Activated CD8-positive, alpha-beta memory T cell treated with anti-CD3 and anti-CD28 coated beads, Interleukin-2, amount 50 U/mL, for 1 hour (primary cell): ENCODE data around the gene LHFPL6.
"Not testable (repeated sequence)": the region's sequence is repeated elsewhere in the genome, so short reads cannot be mapped to it uniquely, and the experiment has no call there.

Experiments
- DNase-seq: peaks from one replicate; pipeline ENCODE4 v3.0.0-alpha.2; 2020; ENCODE audit errors: extremely low read depth

Gene LHFPL6

DNA sequence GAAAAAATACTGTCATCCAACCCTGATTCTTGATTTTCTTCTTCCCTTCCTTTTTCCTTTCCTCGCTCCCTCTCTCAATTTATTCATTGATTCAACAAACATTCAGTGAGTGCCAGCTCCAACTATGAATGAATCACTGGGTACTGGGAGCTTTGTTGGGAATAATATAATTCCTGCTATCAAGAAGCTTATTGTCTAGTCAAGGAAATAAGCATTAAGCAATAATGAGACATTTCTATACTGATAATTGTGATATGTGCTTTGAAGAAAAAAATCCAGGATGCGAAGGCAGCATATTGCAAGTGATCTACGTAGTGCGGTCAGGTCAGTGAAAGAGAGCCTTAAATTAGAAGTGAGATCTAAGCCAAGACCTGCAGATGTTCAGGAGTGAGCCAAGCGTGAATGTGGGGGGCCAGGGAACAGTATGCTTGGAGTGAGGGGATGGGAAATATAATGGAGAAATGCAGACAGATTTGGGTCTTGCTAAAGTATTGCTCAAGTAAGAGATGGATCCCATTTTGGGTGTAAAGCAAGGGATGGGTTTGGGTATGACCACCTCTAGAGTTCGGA is 253.5 kb downstream of the LHFPL6 start:
- no peak for DNase-seq

DNA sequence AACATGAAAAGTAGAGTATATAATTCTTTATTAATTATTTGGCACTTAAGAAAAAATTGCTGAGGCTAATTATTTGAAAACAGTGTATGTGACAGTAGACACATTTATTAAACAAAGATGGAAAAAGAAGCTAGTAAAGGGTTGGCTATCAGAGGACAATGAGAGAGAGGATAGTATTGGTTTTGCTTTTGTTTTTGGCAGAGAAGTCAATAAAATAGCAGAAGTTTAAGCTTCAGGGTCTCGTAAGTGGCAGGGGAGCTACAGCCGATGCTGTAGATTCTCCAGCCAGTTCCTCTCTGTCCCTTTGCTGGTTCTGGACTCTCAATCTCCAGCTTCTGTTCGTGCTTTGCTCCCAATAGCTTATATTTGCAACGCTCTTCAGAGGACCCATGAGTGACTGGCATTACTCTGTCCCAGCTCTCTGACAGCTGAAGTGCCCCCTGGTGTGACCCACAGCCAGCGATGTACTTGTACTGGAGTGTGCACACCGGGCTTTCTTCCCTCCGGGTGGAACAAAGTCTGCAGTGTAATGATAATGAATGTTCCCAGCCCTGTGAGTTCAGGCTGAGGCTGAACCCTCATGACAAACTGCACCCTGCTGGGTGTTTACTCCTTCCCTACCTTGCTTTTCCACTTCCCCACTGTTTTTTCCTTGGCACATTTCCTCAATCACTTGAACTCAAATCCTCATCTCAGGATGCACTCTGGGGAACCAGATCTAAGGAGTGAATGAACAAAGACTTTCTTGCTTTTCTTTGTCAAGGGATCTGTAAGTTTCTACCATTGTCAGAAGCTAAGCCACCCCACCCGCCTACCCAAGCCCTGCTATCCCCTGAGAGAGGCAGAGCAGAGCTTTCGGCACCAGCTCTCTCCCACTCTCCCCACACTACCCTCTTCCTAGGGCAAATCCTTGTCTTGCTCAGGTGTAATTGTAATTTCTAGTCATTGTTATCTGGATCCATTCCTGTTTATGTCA is 254.8 kb downstream of the LHFPL6 start:
- no peak for DNase-seq

DNA sequence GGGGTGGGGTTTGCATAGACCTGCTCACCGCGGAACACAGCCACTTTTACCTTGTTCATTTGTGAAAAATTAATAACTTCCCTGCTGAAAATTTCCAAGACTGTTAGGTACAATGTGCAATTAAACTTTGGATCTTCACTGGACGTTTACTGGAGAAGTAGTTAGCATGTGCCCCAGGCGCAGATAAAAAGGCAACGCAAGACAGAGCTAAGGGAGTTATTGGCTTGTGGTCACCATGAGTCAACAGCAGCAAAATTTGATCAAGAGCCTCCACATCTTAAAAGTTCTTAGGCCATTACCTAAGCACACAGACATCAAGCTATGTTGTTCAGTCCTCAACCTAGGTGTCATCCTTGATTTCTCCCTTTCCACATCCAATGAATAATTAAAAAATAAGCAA is 257.0 kb downstream of the LHFPL6 start:
- no peak for DNase-seq

DNA sequence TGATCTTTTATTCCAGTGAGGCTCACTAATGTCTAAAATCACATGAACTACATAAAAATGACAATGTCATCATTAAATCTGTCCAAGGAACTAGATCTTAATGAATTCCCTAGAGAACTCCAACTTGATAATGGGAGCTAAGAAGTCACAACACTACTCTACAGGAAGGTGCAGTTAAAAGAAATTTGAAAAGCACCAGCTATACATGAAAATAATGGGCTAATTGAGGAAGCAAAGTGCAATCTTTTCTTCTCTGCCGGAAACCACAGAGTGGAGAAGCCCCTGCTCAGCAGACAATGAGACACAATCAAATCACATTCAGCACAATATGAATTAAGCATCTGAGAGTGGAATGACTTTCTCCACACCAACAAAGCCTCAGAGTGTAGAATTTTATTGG is 261.7 kb downstream of the LHFPL6 start:
- no peak for DNase-seq

DNA sequence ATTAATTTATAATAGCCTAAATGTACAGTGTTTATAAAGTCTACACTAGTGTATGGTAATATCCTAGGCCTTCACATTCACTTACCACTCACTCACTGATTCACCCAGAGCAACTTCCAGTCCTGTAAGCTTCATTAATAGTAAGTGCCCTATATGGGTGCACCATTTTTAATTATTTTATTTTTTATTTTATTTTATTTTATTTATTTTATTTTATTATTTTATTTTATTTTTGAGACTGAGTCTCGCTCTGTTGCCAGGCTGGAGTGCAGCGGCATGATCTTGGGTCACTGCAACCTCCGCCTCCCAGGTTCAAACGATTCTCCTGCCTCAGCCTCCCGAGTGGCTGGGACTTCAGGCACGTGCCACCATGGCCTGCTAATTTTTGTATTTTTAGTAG is 264.9 kb downstream of the LHFPL6 start:
- DNase-seq, result not testable (repeated sequence)

DNA sequence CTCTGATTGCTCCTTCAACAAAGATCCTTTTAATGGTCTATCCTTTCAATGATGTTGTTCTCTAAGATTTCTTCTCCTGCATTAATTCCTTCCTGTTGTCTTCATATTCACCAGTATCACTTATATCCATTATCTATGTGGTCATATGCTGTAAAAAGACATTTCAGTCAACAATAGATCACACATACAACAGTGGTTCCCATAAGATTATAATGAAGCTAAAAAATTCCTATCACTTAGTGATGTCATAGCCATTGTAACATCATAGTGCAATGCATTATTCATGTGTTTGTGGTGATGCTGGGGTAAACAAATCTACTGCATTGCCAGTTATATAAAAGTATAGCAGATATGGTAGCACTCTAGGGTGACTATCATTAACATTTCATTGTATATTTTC is 266.1 kb downstream of the LHFPL6 start:
- DNase-seq, result no peak

DNA sequence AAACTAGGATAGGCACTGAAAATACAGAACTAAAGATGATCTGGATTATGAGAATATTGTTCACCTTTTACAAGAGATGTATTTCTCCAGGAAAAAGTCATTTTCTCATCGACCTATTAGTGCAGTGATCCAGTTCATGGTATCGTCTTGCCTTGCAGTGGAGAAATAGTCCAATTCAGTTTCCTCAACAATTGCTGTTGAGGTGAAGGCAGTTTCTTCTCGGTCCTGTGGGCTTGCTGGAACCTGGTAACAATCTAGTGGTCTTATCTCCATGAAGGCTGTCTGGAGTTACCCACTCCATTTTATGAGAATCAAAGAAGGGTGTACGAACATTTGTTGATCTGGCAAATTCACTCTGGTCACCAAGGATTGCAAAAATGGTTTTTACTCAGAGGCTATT is 266.8 kb downstream of the LHFPL6 start:
- no peak for DNase-seq

DNA sequence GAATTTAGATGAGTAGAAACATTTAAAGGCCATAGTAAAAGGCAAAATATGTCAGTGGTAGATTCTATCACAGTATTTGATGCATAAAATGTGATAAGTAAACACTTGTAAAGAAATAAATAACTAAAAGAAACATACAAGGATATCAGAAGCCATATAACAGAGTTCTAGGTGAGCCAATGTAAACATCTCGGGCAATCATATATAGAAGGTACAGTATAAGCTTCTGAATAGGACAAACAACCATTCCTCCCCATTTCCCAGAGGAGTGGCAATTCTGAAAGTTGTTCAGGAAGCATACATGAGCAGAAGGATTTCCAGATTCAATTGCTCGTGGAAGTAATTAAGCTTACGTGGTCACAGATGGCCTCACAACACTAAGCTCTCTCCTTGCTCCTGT is 267.3 kb downstream of the LHFPL6 start:
- DNase-seq, result no peak

DNA sequence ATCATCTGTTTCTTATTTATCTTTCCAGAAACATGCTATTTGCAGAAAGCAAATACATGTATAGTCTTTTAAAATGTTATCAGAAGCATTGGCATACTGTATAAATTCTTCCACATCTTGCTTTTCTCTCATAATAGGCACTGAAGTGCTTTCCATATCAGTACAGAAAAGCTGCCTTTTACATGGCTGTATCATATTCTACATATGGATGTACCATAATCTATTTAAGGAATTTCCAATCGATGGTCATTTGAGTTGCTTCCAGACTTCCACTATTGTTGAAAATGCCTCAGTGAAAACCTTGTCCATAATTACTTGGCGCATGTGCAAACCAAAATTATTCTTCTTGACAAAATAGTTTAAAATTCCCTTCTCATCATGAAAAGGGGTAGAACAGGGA is 272.5 kb downstream of the LHFPL6 start:
- DNase-seq, result no peak

DNA sequence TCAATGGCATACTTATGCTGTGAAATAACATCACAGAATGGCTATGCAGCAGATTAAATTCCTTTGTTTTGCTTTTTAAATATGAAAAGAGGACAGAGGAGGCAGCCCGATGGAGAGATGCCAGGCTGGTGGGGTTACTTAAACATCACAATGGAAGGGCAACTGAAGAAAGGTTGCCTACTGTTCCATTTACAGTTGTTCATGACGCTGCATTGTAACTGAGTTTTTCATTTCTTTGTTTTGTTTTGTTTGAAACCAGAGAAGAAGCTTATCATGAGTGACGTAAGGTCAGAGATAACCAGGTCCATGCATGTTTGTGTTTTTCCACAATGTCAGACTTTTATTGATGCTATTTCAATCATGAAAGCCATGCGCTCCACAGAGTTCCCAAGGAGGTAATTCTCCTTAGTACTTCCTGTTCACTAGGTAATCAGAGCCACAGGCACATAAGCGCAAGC is 273.8 kb downstream of the LHFPL6 start:
- no peak for DNase-seq

DNA sequence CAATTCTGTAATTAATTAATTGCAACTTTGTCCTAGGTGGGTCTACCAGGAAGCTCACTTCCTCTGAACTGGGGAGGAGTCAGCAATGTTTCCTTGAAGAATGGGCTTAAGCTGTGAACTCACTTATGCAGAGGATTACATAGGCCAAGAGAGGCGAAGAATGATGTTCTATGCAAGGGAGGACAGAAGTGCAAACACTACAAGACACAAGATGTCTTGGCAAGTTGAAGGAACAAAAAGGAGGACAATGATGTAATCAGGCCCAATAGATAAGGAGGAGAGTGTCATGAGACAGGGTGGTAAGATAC is 275.9 kb downstream of the LHFPL6 start:
- DNase-seq, result no peak

DNA sequence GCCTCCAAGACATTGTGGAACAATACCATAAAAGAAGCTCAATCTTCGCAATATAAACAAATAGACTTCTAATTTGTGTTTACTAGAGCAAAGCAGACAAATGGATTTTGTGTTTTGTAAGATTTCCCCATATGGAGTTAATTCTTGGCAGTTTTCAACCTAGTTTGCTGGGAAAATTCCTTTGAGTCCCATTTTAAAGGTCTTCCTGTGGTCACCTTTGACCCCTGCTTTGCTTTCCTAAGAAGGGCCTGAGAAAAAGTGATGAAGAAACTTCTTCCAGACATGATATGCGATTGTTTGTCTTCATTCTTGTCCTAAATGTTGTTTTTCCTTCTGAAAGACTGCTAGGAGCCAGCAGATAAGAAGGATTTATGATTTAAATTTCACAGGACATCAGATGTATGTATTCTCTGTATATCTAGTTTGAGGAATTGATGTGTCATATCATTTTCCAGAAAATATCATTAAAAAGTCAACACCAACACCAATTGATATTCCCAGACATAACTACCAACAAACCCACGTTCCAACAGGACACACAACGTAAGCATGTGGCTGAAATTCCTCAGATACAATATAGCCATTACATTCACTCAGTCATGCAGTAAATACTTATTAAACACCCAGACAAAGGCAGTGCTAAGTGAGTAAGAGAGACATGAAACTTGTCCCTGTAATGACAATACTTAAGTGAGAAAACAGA is 276.4 kb downstream of the LHFPL6 start:
- no peak for DNase-seq

DNA sequence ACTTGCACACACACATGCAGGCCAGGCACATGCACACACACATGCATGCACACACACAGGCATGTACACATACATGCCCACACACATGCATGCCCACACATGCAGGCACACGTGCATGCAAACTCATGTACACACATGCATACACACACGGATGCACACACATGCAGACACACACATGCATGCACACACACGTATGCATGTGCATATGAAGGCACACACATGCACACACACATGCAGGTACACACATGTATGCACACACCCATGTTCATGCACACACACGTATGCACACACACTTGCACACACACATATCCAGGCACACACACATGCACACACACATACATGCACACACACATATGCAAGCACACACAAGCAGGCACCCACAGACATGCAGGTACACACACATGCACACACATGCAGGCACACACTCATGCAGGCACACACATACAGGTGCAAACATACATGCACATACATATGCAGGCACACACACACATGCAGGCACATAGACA is 278.1 kb downstream of the LHFPL6 start:
- DNase-seq, result no peak

DNA sequence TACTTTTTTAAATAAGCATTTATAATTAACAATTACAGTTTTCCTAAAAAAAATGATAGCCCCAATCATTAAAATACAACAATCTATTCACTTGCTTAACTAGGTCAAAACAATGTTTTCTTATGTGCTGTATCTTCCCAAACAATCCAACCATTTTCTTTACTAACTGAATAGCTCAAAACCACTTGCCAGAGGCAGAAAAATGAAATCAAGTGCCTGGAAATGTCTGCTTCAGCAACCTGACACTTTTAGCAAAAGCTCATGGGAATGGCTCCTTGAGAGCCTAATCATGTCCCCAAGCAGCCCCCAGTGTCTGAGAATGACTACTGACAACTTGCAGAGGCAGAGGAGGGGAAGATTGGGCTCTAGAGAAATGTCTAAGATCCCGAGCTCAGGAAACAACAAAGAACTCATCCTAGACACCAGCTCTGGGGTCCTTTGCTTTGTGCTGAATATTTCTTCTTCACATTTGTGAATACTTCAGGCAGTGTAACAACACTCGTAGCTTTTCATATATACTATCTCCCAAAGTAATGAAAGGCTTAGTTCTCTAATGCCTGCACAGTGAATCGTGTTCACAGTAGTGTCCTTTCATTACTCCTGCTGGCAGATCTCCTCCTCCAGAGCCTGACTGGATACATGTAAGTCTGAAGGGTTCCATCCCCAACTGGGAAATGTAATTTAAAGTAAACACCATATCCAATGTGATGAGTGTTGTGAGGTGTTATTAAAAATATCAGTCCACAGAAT is 280.0 kb downstream of the LHFPL6 start:
- DNase-seq, result no peak

DNA sequence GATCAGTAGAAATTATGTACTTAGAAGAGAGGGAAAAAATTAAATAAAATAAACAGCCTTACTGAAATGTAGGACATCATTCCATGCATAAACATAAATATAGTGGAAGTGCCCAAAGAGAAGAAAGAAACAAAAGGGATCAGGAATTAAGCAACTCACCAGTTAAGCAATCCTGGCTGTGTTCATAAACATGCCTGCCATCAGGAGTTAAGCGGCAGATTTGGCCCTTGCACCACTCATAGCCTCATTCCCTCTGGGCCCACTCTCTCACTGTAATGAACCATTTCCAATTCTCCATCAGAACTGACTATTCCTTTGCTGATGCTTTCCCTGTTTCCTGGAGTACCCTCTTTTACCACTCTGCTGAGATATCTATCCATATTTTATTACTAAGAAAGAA is 281.4 kb downstream of the LHFPL6 start:
- no peak for DNase-seq

DNA sequence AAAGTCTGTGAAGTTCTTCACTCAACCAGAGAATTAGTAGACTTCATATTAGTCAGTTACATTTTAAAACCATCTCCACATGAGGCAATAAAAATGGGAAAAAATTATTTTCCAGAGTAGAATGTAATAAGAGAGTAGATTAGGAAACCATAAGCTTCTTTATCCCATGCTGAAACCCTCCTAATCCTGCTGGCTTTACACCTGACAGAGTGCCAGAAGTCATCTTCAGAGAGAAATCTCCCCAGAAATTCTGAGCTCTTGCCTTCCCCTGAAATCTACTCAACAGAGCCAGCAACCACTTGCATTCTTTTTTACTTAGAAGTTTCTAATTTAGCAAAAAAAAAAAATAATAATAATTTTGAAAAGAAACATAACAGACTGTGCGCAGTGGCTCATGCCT is 284.8 kb downstream of the LHFPL6 start:
- no peak for DNase-seq

DNA sequence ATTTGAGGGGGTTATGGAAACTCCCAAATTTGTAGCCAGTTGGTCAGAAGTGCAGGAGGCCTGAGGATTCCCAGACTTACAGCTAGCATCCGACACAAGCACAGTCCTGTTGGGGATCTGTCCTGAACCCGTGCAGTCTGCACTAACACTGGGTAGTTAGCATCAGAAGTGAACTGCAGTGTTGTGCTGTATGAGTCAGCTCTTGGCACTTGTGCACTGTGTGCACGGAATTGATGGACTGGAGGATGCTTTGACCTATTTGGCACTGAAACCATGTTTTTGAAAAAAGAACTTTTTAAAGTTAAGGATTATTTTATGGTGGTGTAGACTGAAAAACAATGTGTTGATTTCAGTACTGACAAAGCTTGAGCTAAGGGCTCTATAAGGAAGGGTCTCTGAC is 285.7 kb downstream of the LHFPL6 start:
- DNase-seq, result no peak

DNA sequence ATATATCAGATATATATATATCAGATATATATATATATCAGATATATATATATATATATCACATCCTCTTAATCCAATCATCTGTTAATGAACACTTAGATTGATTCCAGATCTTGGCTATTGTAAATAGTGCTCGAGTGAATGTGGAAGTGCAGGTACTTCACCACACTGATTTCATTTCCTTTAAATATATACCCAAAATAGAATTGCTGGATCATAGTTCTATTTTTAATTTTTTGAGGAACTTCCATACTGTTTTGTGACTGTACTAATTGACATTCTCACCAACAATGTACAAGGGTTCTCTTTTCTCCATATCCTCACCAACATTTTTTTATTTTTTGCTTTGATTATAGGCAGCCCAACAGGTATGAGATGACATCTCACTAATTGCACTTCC is 287.2 kb downstream of the LHFPL6 start:
- no peak for DNase-seq

DNA sequence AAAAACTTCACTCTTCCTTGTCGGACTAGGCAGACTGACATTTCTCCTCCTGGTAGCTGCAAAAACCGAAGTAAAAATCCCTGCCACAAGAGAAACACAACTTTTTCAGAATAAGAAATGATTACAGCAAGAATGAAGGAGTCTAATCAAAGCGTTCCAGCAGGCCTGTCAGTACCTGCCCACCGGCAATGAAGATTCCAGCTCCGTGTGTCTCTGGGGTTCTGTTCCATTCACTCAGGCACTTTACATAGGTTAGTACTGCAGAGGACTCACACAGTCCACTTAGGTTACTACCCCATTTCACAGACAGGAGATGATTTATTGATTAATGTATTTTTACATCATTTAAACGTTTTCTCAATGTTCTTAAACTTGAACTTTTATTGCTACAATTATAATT is 289.3 kb downstream of the LHFPL6 start:
- no peak for DNase-seq

DNA sequence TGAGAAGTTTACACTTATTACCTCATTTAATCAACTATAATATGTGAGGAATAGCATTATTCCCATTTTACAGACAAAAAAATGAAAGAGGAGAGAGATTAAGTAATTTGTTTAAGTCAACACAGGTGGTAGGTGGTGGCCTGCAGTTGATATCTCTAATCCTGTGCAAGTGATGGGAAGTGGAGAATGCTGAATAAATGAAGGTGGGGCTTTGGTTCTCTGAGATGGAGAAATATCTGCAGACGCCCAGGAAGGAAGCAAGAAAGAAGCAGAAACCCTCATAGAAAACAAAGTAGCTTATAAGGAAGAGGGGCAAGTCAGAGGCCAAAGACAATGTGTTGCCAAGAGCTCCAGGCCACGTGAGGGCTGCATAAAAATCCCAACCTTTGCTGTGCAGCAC is 290.4 kb downstream of the LHFPL6 start:
- no peak for DNase-seq

DNA sequence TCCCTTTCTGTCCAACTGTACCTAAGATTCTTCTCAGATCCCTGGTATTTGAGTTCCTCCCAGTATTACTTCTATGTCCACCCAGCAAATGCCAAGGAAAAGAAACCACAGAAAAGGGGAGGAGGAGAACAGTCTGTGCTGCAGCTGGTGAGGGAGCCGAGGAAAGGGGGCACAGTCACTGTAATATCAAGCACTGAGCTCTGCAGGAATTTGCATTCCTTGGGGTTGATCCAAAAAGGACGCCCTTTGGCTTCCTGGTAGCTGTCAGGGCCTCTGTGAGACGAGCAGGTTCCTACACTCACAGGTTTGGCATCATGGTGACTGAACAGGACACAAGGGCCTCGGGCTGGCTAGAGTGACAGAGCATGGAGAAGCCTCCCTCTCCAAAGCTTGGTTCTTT is 291.4 kb downstream of the LHFPL6 start:
- DNase-seq, result no peak

DNA sequence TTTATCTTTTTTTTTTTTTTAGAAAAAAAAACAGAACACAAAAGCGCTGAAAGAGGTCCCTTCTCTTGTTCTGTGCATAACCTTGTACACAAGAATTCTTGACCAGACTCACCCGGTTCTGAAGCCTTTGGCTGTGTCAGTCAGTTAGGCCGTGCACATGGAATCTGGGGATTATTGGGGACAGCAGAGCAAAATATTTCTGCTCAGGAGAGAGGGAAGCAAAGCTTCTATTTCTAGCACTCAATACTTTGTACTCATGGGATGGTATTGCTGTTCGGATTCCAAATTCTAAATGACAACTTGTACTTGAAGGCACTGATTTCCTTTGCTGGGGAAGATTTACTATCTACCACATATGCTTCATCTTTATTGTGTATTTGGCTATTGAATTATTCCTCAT is 292.0 kb downstream of the LHFPL6 start:
- DNase-seq, result no peak
